BLaER1 treated with 17β-estradiol and CSF1 and Interleukin-3, amounts not matched to agents 10 nM and 100 nM (cell line): ENCODE results near the gene PCDHGA12.

ENCODE experiments used
- H3K27ac ChIP-seq, 11 experiments: shearing (Covaris generic); formaldehyde crosslinking; 2 replicates each; pipeline ENCODE4 v1.8.1; 2022
- H3K27me3 ChIP-seq, 11 experiments: shearing (Covaris generic); formaldehyde crosslinking; 2 replicates each; pipeline ENCODE4 v1.8.1; 2022
- H3K36me3 ChIP-seq, 11 experiments: shearing (Covaris generic); formaldehyde crosslinking; 2 replicates each; pipeline ENCODE4 v1.8.1; 2022
- H3K4me1 ChIP-seq, 10 experiments: shearing (Covaris generic); formaldehyde crosslinking; 2 replicates each; pipeline ENCODE4 v1.8.1; 2022
- H3K4me2 ChIP-seq, 11 experiments: shearing (Covaris generic); formaldehyde crosslinking; 2 replicates each; pipeline ENCODE4 v1.8.1; 2022
- H3K4me3 ChIP-seq, 10 experiments: shearing (Covaris generic); formaldehyde crosslinking; 2 replicates each; pipeline ENCODE4 v1.8.1; 2022
- H3K9ac ChIP-seq, 11 experiments: shearing (Covaris generic); formaldehyde crosslinking; 2 replicates each; pipeline ENCODE4 v1.8.1; 2022
- H3K9me3 ChIP-seq, 11 experiments: shearing (Covaris generic); formaldehyde crosslinking; replicated peaks in 1 of 11; 2 replicates each; pipeline ENCODE4 v1.8.1; 2022
- H4K20me1 ChIP-seq, 11 experiments: shearing (Covaris generic); formaldehyde crosslinking; 2 replicates each; pipeline ENCODE4 v1.8.1; 2022
- Cebpa-rat ChIP-seq, 11 experiments: shearing (Covaris generic); IDR thresholded peaks; 2 replicates each; pipeline ENCODE4 v1.8.1; 2022

The PCDHGA12 gene

DNA sequence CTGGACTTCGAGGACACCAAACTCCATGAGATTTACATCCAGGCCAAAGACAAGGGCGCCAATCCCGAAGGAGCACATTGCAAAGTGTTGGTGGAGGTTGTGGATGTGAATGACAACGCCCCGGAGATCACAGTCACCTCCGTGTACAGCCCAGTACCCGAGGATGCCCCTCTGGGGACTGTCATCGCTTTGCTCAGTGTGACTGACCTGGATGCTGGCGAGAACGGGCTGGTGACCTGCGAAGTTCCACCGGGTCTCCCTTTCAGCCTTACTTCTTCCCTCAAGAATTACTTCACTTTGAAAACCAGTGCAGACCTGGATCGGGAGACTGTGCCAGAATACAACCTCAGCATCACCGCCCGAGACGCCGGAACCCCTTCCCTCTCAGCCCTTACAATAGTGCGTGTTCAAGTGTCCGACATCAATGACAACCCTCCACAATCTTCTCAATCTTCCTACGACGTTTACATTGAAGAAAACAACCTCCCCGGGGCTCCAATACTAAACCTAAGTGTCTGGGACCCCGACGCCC is 46.8 kb downstream of the PCDHGA12 start:
- Histone ChIP-seq H3K27me3 (peaks cover 0 to 25% (median 11%) of the 10 kb centered on the region in 11 experiments; a peak in 8 of 22 replicates), H3K4me2 (peak overlapping the region; percentile 89 to 99 (median 97)), H3K36me3 (peaks cover 0 to 53% (median 26%) of the 10 kb centered on the region in 11 experiments; a peak in 13 of 22 replicates), H3K9ac (peak overlapping the region; percentile 73 to 90 (median 84); a peak in 21 of 22 replicates), H3K9me3 (no peaks in the 10 kb centered on the region), H3K4me1 (peaks cover 50 to 68% (median 56%) of the 10 kb centered on the region in 10 experiments), H3K4me3 (peak overlapping the region; percentile 67 to 87 (median 78)), H4K20me1 (peaks cover 0 to 55% (median 48%) of the 10 kb centered on the region in 11 experiments; a peak in 18 of 22 replicates), H3K27ac (peak overlapping the region in 8 of 11 experiments; percentile 74 to 85 (median 81); a peak in 16 of 22 replicates)
- TF ChIP-seq Cebpa-rat (IDR thresholded peaks at IDR 0.05), result no peak

DNA sequence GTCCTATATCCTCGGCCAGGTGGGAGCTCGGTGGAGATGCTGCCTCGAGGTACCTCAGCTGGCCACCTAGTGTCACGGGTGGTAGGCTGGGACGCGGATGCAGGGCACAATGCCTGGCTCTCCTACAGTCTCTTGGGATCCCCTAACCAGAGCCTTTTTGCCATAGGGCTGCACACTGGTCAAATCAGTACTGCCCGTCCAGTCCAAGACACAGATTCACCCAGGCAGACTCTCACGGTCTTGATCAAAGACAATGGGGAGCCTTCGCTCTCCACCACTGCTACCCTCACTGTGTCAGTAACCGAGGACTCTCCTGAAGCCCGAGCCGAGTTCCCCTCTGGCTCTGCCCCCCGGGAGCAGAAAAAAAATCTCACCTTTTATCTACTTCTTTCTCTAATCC is 47.5 kb downstream of the PCDHGA12 start:
- H3K4me1 ChIP-seq, result peaks cover 55 to 74% (median 60%) of the 10 kb centered on the region in 10 experiments
- H3K4me2 ChIP-seq, result peak overlapping the region; percentile 89 to 99 (median 97)
- peaks cover 0 to 25% (median 11%) of the 10 kb centered on the region in 11 experiments; a peak in 8 of 22 replicates for H3K27me3 ChIP-seq
- H3K4me3 ChIP-seq, result peak overlapping the region; percentile 67 to 87 (median 78)
- peaks cover 0 to 63% (median 53%) of the 10 kb centered on the region in 11 experiments; a peak in 18 of 22 replicates for H4K20me1 ChIP-seq
- no peak for TF ChIP-seq Cebpa-rat (IDR thresholded peaks at IDR 0.05)
- peaks cover 0 to 56% (median 30%) of the 10 kb centered on the region in 11 experiments; a peak in 13 of 22 replicates for H3K36me3 ChIP-seq
- H3K9me3 ChIP-seq, result no peaks in the 10 kb centered on the region
- H3K27ac ChIP-seq, result peak overlapping the region in 4 of 11 experiments; percentile 1 to 81 (median 23); a peak in 4 of 22 replicates
- peak overlapping the region; percentile 23 to 90 (median 83); a peak in 18 of 22 replicates for H3K9ac ChIP-seq

DNA sequence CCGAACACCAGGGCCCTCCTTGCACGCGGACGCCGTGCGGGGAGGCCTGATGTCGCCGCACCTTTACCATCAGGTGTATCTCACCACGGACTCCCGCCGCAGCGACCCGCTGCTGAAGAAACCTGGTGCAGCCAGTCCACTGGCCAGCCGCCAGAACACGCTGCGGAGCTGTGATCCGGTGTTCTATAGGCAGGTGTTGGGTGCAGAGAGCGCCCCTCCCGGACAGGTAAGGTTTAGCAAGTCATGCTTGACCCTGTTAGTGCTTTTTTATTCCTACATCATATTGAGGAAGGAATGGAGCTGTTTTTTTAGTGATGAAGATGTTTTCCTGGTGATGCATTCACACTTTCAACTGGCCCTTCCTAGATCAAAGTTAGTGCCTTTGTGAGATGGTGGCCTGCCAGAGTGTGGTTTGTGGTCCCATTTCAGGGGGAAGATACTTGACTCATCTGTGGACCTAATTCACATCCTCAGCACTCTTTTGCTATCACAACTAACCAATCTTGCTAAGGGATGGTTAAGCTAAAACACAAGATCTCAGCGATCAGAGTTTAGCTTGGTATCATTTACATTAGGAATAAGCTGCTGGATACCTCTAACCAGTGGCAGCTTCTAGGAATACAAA is 48.1 kb downstream of the PCDHGA12 start:
- Histone ChIP-seq H3K36me3 (peaks cover 0 to 58% (median 30%) of the 10 kb centered on the region in 11 experiments; a peak in 13 of 22 replicates), H3K9me3 (no peaks in the 10 kb centered on the region), H3K4me2 (peak overlapping the region; percentile 89 to 99 (median 97)), H3K27me3 (peaks cover 0 to 25% (median 11%) of the 10 kb centered on the region in 11 experiments; a peak in 8 of 22 replicates), H3K4me3 (peak overlapping the region; percentile 67 to 87 (median 78)), H3K27ac (peak overlapping the region in 3 of 11 experiments; percentile 21 to 81 (median 25); a peak in 4 of 22 replicates), H3K9ac (peak overlapping the region in 10 of 11 experiments; percentile 23 to 90 (median 84); a peak in 16 of 22 replicates), H3K4me1 (peaks cover 62 to 77% (median 66%) of the 10 kb centered on the region in 10 experiments), H4K20me1 (peaks cover 0 to 68% (median 59%) of the 10 kb centered on the region in 11 experiments; a peak in 19 of 22 replicates)
- TF ChIP-seq Cebpa-rat (IDR thresholded peaks at IDR 0.05), result no peak

DNA sequence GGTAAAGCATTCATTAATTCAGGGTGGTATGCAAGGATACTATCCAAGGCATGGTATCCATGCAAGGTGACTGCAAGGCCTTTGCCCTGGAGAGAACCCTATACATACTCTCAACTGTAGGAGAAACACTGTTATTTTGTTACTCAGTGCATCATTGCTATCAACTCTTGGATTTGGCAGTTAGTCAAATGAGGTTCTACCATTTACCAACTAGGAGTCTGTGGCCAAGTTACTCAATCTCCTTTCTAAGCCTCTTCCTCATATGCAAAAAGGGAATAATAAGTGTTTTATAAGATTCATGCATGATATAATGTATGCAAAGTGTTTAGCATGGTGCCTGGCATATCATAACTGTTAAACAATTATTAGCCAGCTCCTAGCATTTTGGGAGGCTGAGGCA is 49.5 kb downstream of the PCDHGA12 start:
- peaks cover 0 to 81% (median 73%) of the 10 kb centered on the region in 11 experiments; a peak in 19 of 22 replicates for H4K20me1 ChIP-seq
- peak overlapping the region in 4 of 11 experiments; percentile 9 to 90 (median 40); a peak in 2 of 22 replicates for H3K9ac ChIP-seq
- H3K9me3 ChIP-seq, result no peaks in the 10 kb centered on the region
- H3K4me2 ChIP-seq, result peak overlapping the region; percentile 72 to 99 (median 97)
- peaks cover 73 to 87% (median 78%) of the 10 kb centered on the region in 10 experiments for H3K4me1 ChIP-seq
- H3K27me3 ChIP-seq, result peaks cover 0 to 23% (median 11%) of the 10 kb centered on the region in 11 experiments; a peak in 8 of 22 replicates
- H3K27ac ChIP-seq, result no peak overlapping the region
- peak overlapping the region in 9 of 10 experiments; percentile 25 to 87 (median 79); a peak in 16 of 20 replicates for H3K4me3 ChIP-seq
- peaks cover 0 to 67% (median 30%) of the 10 kb centered on the region in 11 experiments; a peak in 13 of 22 replicates for H3K36me3 ChIP-seq
- no peak for TF ChIP-seq Cebpa-rat (IDR thresholded peaks at IDR 0.05)
